ENCODE measurements around the gene BSN.

Gene BSN

GRCh38 chr3:49602877-49603411 is 48.7 kb downstream of the BSN start:
- no peak overlapping the region for H3K27ac ChIP-seq (ENCODE audit: low read depth, low read length, severe bottlenecking)
- no peaks in the 10 kb centered on the region for H3K9me3 ChIP-seq (ENCODE audit: control insufficient read depth, low read length)
- no peaks in the 10 kb centered on the region for H3K36me3 ChIP-seq (ENCODE audit: control insufficient read depth, insufficient read depth, low read length)
- H3K4me3 ChIP-seq (ENCODE audit: extremely low read depth, insufficient read depth, low read length, poor library complexity, severe bottlenecking) = no peak overlapping the region
- H3K4me1 ChIP-seq (ENCODE audit: control insufficient read depth, insufficient read depth, low read length, poor library complexity, severe bottlenecking) = peaks cover 3% of the 10 kb centered on the region
- 97 to 100% methylated on average over 3 to 4 of the region's 5 CpGs for WGBS, 2 experiments (ENCODE audit: insufficient coverage in 2 of 2)

DNA sequence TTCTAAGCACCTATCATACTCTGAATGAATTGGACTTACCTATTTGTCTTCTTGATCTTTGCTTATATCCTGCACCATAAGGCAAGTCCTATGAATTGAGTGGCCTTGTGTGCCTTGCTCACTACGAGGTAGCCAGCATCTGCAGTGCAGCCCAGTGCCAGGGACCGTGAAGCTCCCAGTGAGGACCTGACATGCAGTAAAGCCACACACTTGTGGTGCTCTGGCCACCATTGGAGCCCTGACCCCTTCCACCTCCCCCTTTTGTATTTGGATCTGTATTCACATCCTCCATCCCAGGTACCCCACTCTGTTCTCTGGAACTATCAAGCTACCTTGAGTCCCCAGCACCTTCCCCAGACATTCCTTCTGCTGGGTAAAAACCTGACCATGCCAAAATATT is 52.1 kb downstream of the BSN start:
- no peaks in the 10 kb centered on the region for H3K36me3 ChIP-seq (ENCODE audit: control insufficient read depth, insufficient read depth, low read length)
- H3K27ac ChIP-seq (ENCODE audit: low read depth, low read length, severe bottlenecking) = no peak overlapping the region
- 80 to 96% methylated on average over 2 of the region's 2 CpGs for WGBS, 2 experiments (ENCODE audit: insufficient coverage in 2 of 2)
- no peaks in the 10 kb centered on the region for H3K9me3 ChIP-seq (ENCODE audit: control insufficient read depth, low read length)
- H3K4me1 ChIP-seq (ENCODE audit: control insufficient read depth, insufficient read depth, low read length, poor library complexity, severe bottlenecking) = peaks cover 3% of the 10 kb centered on the region
- H3K4me3 ChIP-seq (ENCODE audit: extremely low read depth, insufficient read depth, low read length, poor library complexity, severe bottlenecking) = no peak overlapping the region

- Histone ChIP-seq H3K4me3 (ENCODE audit: extremely low read depth, insufficient read depth, low read length, poor library complexity, severe bottlenecking) (no peak overlapping the region), H3K4me1 (ENCODE audit: control insufficient read depth, insufficient read depth, low read length, poor library complexity, severe bottlenecking) (peaks cover 2% of the 10 kb centered on the region), H3K9me3 (ENCODE audit: control insufficient read depth, low read length) (no peaks in the 10 kb centered on the region), H3K27ac (ENCODE audit: low read depth, low read length, severe bottlenecking) (no peak overlapping the region), H3K36me3 (ENCODE audit: control insufficient read depth, insufficient read depth, low read length) (no peaks in the 10 kb centered on the region)
- 96 to 100% methylated on average over 3 of the region's 3 CpGs for WGBS, 2 experiments (ENCODE audit: insufficient coverage in 2 of 2)
Measured at GRCh38 chr3:49607105-49607591, 52.9 kb downstream of the BSN start.

DNA sequence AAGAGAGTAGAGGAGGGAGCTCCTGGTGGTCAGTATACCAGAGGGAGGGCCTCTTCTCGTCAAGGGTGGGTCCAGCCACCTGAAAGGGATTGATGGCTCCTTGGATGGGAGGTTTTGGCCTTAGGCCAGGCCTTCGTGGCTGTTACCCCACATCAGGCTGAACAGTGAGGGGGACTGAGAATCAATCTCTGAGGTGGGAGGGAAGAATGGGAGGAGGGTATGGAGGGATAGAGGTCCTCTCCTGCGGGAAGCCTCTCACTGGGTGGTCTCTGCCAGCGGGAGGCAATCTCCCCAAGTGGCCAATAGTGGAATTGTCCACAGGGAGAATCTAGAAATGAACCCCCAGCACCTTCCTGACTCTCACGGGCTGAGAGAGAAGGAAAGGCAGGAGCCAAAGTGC is 53.5 kb downstream of the BSN start:
- no peak overlapping the region for H3K4me3 ChIP-seq (ENCODE audit: extremely low read depth, insufficient read depth, low read length, poor library complexity, severe bottlenecking)
- WGBS, 2 experiments (ENCODE audit: insufficient coverage in 2 of 2) = 76 to 89% methylated on average over 1 to 5 of the region's 5 CpGs

DNA sequence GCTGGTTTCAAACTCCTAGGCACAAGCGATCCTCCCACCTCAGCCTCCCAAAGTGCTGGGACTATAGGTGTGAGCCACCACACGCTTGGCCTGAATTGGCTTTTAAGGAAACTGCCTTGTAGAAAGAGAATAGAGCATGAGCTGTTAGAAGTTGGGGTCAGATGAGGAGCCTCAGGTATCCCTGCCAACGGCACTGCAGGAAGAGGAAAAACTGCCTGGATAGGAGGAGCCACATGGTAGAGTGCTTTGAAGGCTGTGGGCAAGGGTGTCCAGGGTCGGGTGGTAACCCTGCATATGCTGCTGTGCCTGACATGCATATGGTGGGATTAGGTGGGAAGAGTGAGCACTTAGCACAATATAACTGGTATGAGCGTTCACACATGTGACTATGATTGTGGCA is 55.0 kb downstream of the BSN start:
- no peaks in the 10 kb centered on the region for H3K4me1 ChIP-seq (ENCODE audit: control insufficient read depth, insufficient read depth, low read length, poor library complexity, severe bottlenecking)

More for the DNA sequence above, 53.5 kb downstream of the BSN start:
- H3K4me1 ChIP-seq (ENCODE audit: control insufficient read depth, insufficient read depth, low read length, poor library complexity, severe bottlenecking) = no peaks in the 10 kb centered on the region
- H3K36me3 ChIP-seq (ENCODE audit: control insufficient read depth, insufficient read depth, low read length) = no peaks in the 10 kb centered on the region
- H3K9me3 ChIP-seq (ENCODE audit: control insufficient read depth, low read length) = no peaks in the 10 kb centered on the region
- no peak overlapping the region for H3K27ac ChIP-seq (ENCODE audit: low read depth, low read length, severe bottlenecking)

GRCh38 chr3:49609815-49610214 is 55.5 kb downstream of the BSN start:
- H3K4me1 ChIP-seq (ENCODE audit: control insufficient read depth, insufficient read depth, low read length, poor library complexity, severe bottlenecking) = no peaks in the 10 kb centered on the region
- H3K9me3 ChIP-seq (ENCODE audit: control insufficient read depth, low read length) = no peaks in the 10 kb centered on the region
- no peak overlapping the region for H3K4me3 ChIP-seq (ENCODE audit: extremely low read depth, insufficient read depth, low read length, poor library complexity, severe bottlenecking)
- WGBS, 2 experiments (ENCODE audit: insufficient coverage in 2 of 2) = 96 to 98% methylated on average over 3 to 5 of the region's 6 CpGs
- no peaks in the 10 kb centered on the region for H3K36me3 ChIP-seq (ENCODE audit: control insufficient read depth, insufficient read depth, low read length)
- H3K27ac ChIP-seq (ENCODE audit: low read depth, low read length, severe bottlenecking) = no peak overlapping the region

More for the DNA sequence above, 55.0 kb downstream of the BSN start:
- WGBS, 2 experiments (ENCODE audit: insufficient coverage in 2 of 2) = 73 to 85% methylated on average over 2 to 4 of the region's 5 CpGs
- Histone ChIP-seq H3K9me3 (ENCODE audit: control insufficient read depth, low read length) (no peaks in the 10 kb centered on the region), H3K4me3 (ENCODE audit: extremely low read depth, insufficient read depth, low read length, poor library complexity, severe bottlenecking) (no peak overlapping the region), H3K36me3 (ENCODE audit: control insufficient read depth, insufficient read depth, low read length) (no peaks in the 10 kb centered on the region), H3K27ac (ENCODE audit: low read depth, low read length, severe bottlenecking) (no peak overlapping the region)

DNA sequence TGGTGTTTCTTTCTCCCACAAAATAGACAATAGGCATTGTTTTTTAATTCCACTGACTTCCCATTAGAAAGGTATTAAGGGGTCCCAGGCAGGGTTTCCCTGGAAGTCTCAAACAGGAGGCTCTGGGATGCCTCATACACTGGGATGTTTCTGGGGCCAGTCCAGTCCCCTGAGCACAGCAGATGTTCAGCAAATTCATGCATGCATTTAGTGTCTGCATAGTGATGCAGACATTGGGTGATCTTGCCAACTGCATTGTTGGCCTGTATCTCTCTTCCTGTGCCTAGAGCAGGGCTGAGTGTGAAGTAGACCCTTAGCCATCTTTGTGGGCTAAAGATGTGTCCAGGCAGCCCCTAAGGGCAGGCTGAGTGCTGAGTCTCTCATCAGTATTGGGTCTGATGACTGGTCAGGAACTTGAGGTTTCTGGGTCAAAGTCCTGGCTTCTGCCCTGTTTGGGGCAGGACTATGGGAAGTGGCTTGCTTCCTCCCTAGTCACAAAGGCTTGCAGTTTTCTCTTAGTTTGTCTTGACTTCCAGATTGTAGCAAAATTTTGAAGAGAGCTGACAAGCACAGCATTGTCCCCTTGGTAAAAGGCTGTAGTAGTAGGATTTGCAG is 56.5 kb downstream of the BSN start:
- Histone ChIP-seq H3K4me3 (ENCODE audit: extremely low read depth, insufficient read depth, low read length, poor library complexity, severe bottlenecking) (no peak overlapping the region), H3K4me1 (ENCODE audit: control insufficient read depth, insufficient read depth, low read length, poor library complexity, severe bottlenecking) (no peaks in the 10 kb centered on the region), H3K27ac (ENCODE audit: low read depth, low read length, severe bottlenecking) (no peak overlapping the region)

GRCh38 chr3:49611291-49611690 is 57.0 kb downstream of the BSN start:
- Histone ChIP-seq H3K27ac (ENCODE audit: low read depth, low read length, severe bottlenecking) (no peak overlapping the region), H3K9me3 (ENCODE audit: control insufficient read depth, low read length) (no peaks in the 10 kb centered on the region), H3K4me3 (ENCODE audit: extremely low read depth, insufficient read depth, low read length, poor library complexity, severe bottlenecking) (no peak overlapping the region), H3K4me1 (ENCODE audit: control insufficient read depth, insufficient read depth, low read length, poor library complexity, severe bottlenecking) (no peaks in the 10 kb centered on the region), H3K36me3 (ENCODE audit: control insufficient read depth, insufficient read depth, low read length) (no peaks in the 10 kb centered on the region)
- 71 to 82% methylated on average over 5 to 6 of the region's 6 CpGs for WGBS, 2 experiments (ENCODE audit: insufficient coverage in 2 of 2)

More for the DNA sequence above, 56.5 kb downstream of the BSN start:
- Histone ChIP-seq H3K36me3 (ENCODE audit: control insufficient read depth, insufficient read depth, low read length) (no peaks in the 10 kb centered on the region), H3K9me3 (ENCODE audit: control insufficient read depth, low read length) (no peaks in the 10 kb centered on the region)

GRCh38 chr3:49611719-49612118 is 57.4 kb downstream of the BSN start:
- Histone ChIP-seq H3K4me3 (ENCODE audit: extremely low read depth, insufficient read depth, low read length, poor library complexity, severe bottlenecking) (no peak overlapping the region), H3K9me3 (ENCODE audit: control insufficient read depth, low read length) (no peaks in the 10 kb centered on the region), H3K4me1 (ENCODE audit: control insufficient read depth, insufficient read depth, low read length, poor library complexity, severe bottlenecking) (no peaks in the 10 kb centered on the region), H3K36me3 (ENCODE audit: control insufficient read depth, insufficient read depth, low read length) (no peaks in the 10 kb centered on the region), H3K27ac (ENCODE audit: low read depth, low read length, severe bottlenecking) (no peak overlapping the region)

- no peak overlapping the region for H3K27ac ChIP-seq (ENCODE audit: low read depth, low read length, severe bottlenecking)
- no peaks in the 10 kb centered on the region for H3K9me3 ChIP-seq (ENCODE audit: control insufficient read depth, low read length)
- H3K4me3 ChIP-seq (ENCODE audit: extremely low read depth, insufficient read depth, low read length, poor library complexity, severe bottlenecking) = no peak overlapping the region
- H3K4me1 ChIP-seq (ENCODE audit: control insufficient read depth, insufficient read depth, low read length, poor library complexity, severe bottlenecking) = no peaks in the 10 kb centered on the region
- WGBS, 2 experiments (ENCODE audit: insufficient coverage in 2 of 2) = 80 to 100% methylated on average over 1 of the region's 1 CpG
- no peaks in the 10 kb centered on the region for H3K36me3 ChIP-seq (ENCODE audit: control insufficient read depth, insufficient read depth, low read length)
Measured at GRCh38 chr3:49614936-49615335, 60.7 kb downstream of the BSN start.

DNA sequence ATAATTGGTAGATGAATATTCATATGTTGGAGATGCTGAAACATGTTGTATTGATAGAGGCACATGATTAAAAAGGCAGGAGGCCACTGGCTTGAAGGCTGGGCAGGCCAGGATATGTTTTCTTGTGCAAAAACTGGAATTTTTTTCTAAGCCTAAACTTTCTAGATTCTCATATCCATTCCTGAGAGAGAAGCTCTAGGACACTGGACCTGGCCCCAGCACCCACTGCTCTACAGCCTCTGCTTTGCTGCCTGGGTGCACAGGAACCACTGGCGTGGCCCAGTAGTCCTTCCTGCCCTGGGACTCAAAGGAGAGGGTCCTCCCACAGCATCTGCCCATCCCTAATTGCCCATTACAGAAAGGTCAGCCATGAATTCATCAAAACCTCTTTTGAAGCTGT is 61.8 kb downstream of the BSN start:
- no peaks in the 10 kb centered on the region for H3K9me3 ChIP-seq (ENCODE audit: control insufficient read depth, low read length)
- H3K4me3 ChIP-seq (ENCODE audit: extremely low read depth, insufficient read depth, low read length, poor library complexity, severe bottlenecking) = no peak overlapping the region
- peak overlapping the region; percentile 75 for H3K27ac ChIP-seq (ENCODE audit: low read depth, low read length, severe bottlenecking)
- H3K36me3 ChIP-seq (ENCODE audit: control insufficient read depth, insufficient read depth, low read length) = no peaks in the 10 kb centered on the region
- 80 to 100% methylated on average over 1 of the region's 1 CpG for WGBS, 2 experiments (ENCODE audit: insufficient coverage in 2 of 2)
- H3K4me1 ChIP-seq (ENCODE audit: control insufficient read depth, insufficient read depth, low read length, poor library complexity, severe bottlenecking) = no peaks in the 10 kb centered on the region

Measured in mesodermal cell (in vitro differentiated cells).